HG03571 (cell line): ENCODE results near the gene DTD1.
"Not testable (repeated sequence)": the region's sequence is repeated elsewhere in the genome, so short reads cannot be mapped to it uniquely, and the experiment has no call there.

Source experiments
- ATAC-seq: cut with Tn5 transposase; IDR thresholded peaks from one replicate; pipeline ENCODE4 v1.9.1; 2021; ENCODE audit not compliant: unreplicated experiment

The DTD1 gene

GRCh38 chr20:18737140-18737539 is 149.3 kb downstream of the DTD1 start:
- no peak for ATAC-seq

GRCh38 chr20:18738055-18738454 is 150.2 kb downstream of the DTD1 start:
- no peak for ATAC-seq

GRCh38 chr20:18738888-18739287 is 151.0 kb downstream of the DTD1 start:
- ATAC-seq, result no peak

GRCh38 chr20:18739751-18740166 is 151.9 kb downstream of the DTD1 start:
- no peak for ATAC-seq

GRCh38 chr20:18740726-18741125 is 152.9 kb downstream of the DTD1 start:
- ATAC-seq, result no peak

- ATAC-seq, result no peak
Measured at GRCh38 chr20:18742841-18743240, 155.0 kb downstream of the DTD1 start.

- no peak for ATAC-seq
Measured at GRCh38 chr20:18743665-18744440, 156.0 kb downstream of the DTD1 start.

- no peak for ATAC-seq
Measured at GRCh38 chr20:18747090-18747489, 159.2 kb downstream of the DTD1 start.

- no peak for ATAC-seq
Measured at GRCh38 chr20:18748987-18749386, 161.1 kb downstream of the DTD1 start.

- ATAC-seq, result no peak
Measured at GRCh38 chr20:18749528-18749927, 161.7 kb downstream of the DTD1 start.

- ATAC-seq, result no peak
Measured at GRCh38 chr20:18750735-18751134, 162.9 kb downstream of the DTD1 start.

- peak; percentile 98 for ATAC-seq
Measured at GRCh38 chr20:18754030-18754652, 166.3 kb downstream of the DTD1 start.

GRCh38 chr20:18754653-18755045 is 166.8 kb downstream of the DTD1 start:
- ATAC-seq, result no peak

GRCh38 chr20:18760852-18761251 is 173.0 kb downstream of the DTD1 start:
- ATAC-seq, result not testable (repeated sequence)

- no peak for ATAC-seq
Measured at GRCh38 chr20:18767676-18768075, 179.8 kb downstream of the DTD1 start.

GRCh38 chr20:18773566-18773965 is 185.7 kb downstream of the DTD1 start:
- no peak for ATAC-seq

GRCh38 chr20:18774207-18774606 is 186.4 kb downstream of the DTD1 start:
- ATAC-seq, result no peak

- ATAC-seq, result no peak
Measured at GRCh38 chr20:18775633-18776032, 187.8 kb downstream of the DTD1 start.

- no peak for ATAC-seq
Measured at GRCh38 chr20:18778690-18779392, 191.0 kb downstream of the DTD1 start.

- ATAC-seq, result no peak
Measured at GRCh38 chr20:18780385-18781130, 192.7 kb downstream of the DTD1 start.

GRCh38 chr20:18781509-18781908 is 193.7 kb downstream of the DTD1 start:
- no peak for ATAC-seq
